ENCODE measurements around the gene ZNF514. TPM values are rescaled to one million over a fixed set of nuclear protein-coding genes. Genes with fewer than 3 reads are reported as not detected.

Gene ZNF514
- total RNA-seq, 1 donor from 2014 or later: 5.2 TPM

DNA sequence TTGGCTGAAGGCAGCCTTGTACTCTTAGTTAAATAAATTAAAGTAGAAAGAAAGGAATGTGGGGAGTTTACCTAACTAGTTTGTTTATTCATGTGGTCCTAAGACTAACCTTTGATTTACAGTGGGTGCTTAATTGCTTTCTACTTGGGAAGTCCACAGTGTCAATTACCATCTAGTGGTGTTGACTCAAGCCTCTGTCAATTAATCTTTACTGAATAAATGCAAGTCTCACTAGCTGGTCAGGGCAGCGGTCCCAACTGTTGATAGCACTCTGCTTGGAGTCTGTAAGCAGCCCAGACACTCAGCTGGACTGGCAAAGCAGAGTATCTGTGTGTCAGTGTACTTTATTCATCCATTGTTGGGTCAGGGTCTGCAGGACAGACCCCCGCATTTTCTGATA lies 15.8 kb downstream of the ZNF514 start:
- DNase-seq (ENCODE audit: low read depth): no peak
- no peak overlapping the region for H3K4me3 ChIP-seq (ENCODE audit: low read depth, low read length)
- TF ChIP-seq, protein P1, sequence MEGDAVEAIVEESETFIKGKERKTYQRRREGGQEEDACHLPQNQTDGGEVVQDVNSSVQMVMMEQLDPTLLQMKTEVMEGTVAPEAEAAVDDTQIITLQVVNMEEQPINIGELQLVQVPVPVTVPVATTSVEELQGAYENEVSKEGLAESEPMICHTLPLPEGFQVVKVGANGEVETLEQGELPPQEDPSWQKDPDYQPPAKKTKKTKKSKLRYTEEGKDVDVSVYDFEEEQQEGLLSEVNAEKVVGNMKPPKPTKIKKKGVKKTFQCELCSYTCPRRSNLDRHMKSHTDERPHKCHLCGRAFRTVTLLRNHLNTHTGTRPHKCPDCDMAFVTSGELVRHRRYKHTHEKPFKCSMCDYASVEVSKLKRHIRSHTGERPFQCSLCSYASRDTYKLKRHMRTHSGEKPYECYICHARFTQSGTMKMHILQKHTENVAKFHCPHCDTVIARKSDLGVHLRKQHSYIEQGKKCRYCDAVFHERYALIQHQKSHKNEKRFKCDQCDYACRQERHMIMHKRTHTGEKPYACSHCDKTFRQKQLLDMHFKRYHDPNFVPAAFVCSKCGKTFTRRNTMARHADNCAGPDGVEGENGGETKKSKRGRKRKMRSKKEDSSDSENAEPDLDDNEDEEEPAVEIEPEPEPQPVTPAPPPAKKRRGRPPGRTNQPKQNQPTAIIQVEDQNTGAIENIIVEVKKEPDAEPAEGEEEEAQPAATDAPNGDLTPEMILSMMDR (conservative IDR thresholded peaks at IDR 0.05; ENCODE audit: low read depth, low read length): no peak

DNA sequence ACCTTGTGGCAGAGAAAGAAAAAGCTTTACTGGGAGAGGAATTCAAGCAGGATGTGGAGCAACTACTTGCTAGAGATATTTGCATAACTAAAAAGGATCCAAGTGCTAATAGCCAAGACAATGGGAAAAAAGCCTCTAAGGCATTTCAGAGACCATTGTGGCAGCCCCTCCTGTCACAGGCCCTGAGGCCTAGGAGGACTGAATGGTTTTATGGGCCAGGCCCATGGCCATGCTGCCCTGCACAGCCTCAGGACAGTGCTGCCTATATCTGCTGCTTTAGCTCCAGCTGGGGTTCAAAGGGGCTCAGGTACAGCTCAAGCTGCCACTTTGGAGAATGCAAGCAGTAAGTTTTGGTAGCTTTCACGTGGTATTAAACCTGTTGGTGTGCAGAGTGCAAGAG lies 20.9 kb downstream of the ZNF514 start:
- TF ChIP-seq, protein P1 (conservative IDR thresholded peaks at IDR 0.05; ENCODE audit: low read depth, low read length): no peak
- DNase-seq (ENCODE audit: low read depth): no peak
- no peak overlapping the region for H3K4me3 ChIP-seq (ENCODE audit: low read depth, low read length)

DNA sequence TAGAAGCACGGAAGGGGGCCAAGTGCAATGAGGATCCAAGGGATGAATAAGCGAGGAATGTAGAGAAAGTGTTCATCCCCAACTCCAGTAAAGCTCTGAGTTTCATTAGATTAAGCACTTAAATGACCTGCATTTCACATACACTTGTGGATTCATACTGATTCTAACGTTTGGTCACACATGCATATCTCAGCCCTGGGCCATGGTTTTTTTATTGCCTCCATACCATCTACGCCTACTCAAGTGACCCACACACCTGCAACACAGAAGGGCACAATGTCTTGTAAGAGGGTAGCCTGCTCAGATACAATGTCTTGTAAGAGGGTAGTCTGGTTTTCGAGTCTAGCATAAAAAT lies 37.5 kb downstream of the ZNF514 start:
- TF ChIP-seq, protein P1 (conservative IDR thresholded peaks at IDR 0.05; ENCODE audit: low read depth, low read length): no peak
- DNase-seq (ENCODE audit: low read depth): no peak
- peak overlapping the region; percentile 81 for H3K4me3 ChIP-seq (ENCODE audit: low read depth, low read length)

DNA sequence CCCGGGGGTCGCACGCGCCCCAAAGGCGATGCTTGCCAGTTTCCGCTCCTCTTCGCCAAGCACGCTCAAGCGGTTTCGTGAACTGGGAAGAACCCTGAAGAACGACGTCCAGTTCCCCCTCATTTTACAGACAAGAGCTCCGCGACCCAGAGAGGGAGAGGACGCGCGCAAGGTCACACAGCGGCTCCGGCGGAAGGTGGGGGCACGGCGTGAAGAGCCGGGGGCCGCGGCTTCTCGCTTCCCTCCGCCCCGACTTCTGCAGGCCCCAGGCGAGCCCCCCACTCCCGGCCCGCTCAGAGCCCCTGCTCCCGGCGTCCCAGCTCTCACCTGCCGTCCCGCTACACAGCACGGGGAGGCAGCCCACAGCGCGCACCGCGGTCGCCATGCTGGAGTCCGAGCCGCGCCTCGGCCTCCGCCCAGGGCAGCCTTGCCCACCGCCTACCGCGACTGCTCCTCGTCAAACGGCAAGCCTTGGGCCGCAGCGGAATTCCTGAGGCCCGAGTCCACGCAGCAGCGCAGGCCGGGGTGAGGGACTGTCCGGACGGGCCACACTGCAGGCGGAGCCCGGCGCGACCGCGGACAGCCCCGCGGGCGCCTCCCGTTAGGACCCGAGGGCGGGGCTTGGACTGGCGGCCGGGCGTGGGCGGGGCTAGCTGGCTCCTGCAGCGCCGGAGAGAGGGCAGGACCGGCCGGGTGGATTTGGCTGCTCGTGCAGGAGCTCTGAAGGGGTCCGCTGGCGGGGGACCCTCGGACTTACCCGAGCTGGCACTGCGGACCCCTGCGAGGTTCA lies 38.0 kb downstream of the ZNF514 start, which contains the start of gene MRPS5:
TSS of gene MRPS5 (minus strand) at position 402 of the 790 bp plus-strand sequence. CDS start at position 385, 17 bp downstream.
- no peak for DNase-seq (ENCODE audit: low read depth)
- H3K4me3 ChIP-seq (ENCODE audit: low read depth, low read length): peak within 1 kb of the TSS; percentile 81
- TF ChIP-seq, protein P1 (conservative IDR thresholded peaks at IDR 0.05; ENCODE audit: low read depth, low read length): no peak

DNA sequence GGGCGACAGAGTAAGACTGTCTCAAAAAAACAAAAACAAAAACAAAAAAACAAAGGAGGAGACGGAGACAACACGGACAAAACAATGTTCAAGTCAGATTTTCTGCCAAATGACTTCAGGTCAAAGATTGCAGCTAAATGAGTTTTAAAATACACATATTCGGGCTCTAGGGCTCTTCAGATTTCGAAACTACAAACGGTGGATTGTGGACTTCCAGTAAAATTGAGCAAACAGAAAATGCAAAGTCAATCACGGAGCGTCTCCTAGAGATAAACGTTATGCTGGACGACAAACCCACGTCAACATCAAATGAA lies 38.6 kb downstream of the ZNF514 start:
- peak overlapping the region; percentile 81 for H3K4me3 ChIP-seq (ENCODE audit: low read depth, low read length)
- no peak for DNase-seq (ENCODE audit: low read depth)
- TF ChIP-seq, protein P1 (conservative IDR thresholded peaks at IDR 0.05; ENCODE audit: low read depth, low read length): no peak

DNA sequence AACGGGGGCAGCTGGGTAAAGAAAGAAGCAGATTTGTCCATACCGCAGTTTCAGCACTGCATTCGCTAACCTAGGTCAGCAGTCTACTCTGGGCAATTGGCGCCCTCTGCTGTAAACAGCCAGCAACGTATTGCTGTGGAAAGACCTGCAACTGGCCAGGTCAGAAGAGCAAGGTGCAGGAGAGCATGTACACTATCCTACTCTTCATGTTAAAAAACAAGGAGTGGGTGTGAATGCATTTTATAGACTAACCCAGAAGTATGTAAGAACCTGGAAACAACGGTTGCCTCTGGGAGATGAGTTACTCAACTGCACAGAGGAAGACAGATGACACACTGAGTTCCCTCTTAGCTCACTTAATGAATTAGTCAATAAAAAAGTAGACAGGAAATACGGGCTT lies 44.2 kb downstream of the ZNF514 start:
- TF ChIP-seq, protein P1 (conservative IDR thresholded peaks at IDR 0.05; ENCODE audit: low read depth, low read length): peak; percentile 93
- no peak overlapping the region for H3K4me3 ChIP-seq (ENCODE audit: low read depth, low read length)
- peak; percentile 22 for DNase-seq (ENCODE audit: low read depth)

DNA sequence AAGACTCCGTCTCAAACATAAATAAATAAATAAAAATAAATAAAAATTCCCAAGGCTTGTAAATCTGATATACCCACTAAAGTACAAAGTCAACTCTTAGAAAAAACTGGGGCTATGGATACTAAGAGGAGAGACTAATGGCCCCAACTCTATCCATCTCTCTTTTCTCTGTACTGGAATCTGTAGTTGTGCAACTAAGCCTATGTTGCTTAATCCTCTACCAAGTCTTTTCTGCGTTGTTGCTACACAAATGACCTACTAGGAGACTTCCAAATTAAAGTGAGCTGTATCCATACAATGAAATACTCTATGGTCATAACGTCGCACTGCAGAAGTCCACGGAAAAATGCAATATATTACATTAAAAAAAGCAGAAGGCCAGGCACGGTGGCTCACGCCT lies 46.2 kb downstream of the ZNF514 start:
- TF ChIP-seq, protein P1 (conservative IDR thresholded peaks at IDR 0.05; ENCODE audit: low read depth, low read length): no peak
- no peak for DNase-seq (ENCODE audit: low read depth)
- H3K4me3 ChIP-seq (ENCODE audit: low read depth, low read length): no peak overlapping the region

Data from epithelial cell of proximal tubule (primary cell).